ENCODE measurements around the gene GTF2IRD1. TPM values are rescaled to one million over a fixed set of nuclear protein-coding genes. Genes with fewer than 3 reads are reported as not detected.

The GTF2IRD1 gene
- total and polyA plus RNA-seq, 2 of the 13 experiments (the other 11 are each of a cell fraction or from before 2014, with no cell fraction given): 16.5 to 26.7 TPM

GRCh38 chr7:74615933-74616780 is 162.5 kb downstream of the GTF2IRD1 start (continued):
- TF ChIP-seq DRAP1 (CRISPR knock-in tag; IDR thresholded peaks at IDR 0.05) (no peak), KDM5B (CRISPR knock-in tag; IDR thresholded peaks at IDR 0.05; ENCODE audit: borderline replicate concordance) (no peak), ZMYM3 (CRISPR knock-in tag; IDR thresholded peaks at IDR 0.05) (peak; percentile 93), ZMYM2 (CRISPR knock-in tag; IDR thresholded peaks at IDR 0.05) (peak; percentile 76), GTF3A (CRISPR knock-in tag; conservative IDR thresholded peaks at IDR 0.05) (no peak), HNRNPK (IDR thresholded peaks at IDR 0.05; ENCODE audit: low read depth, low read length, poor library complexity, severe bottlenecking) (no peak), GATAD1 (CRISPR knock-in tag; IDR thresholded peaks at IDR 0.05) (no peak), ZGPAT (CRISPR knock-in tag; IDR thresholded peaks at IDR 0.05) (0 out of 2 replicates have a peak, but pooled peaks have one; percentile 40), ZNF501 (CRISPR knock-in tag; IDR thresholded peaks at IDR 0.05) (no peak), FOXJ3 (CRISPR knock-in tag; IDR thresholded peaks at IDR 0.05; ENCODE audit: borderline replicate concordance) (no peak), HMG20B (CRISPR knock-in tag; conservative IDR thresholded peaks at IDR 0.05) (no peak), ZBTB38 (CRISPR knock-in tag; IDR thresholded peaks at IDR 0.05) (peak; percentile 68), NR2F2 (IDR thresholded peaks at IDR 0.05; ENCODE audit: borderline replicate concordance, low read depth) (no peak), PITX1 (CRISPR knock-in tag; IDR thresholded peaks at IDR 0.05) (peak; percentile 61; the same call in 1 of the 2 replicates), ZNF678 (CRISPR knock-in tag; IDR thresholded peaks at IDR 0.05) (no peak), NAIF1 (CRISPR knock-in tag; IDR thresholded peaks at IDR 0.05; ENCODE audit: borderline replicate concordance) (no peak), ZBTB33 (CRISPR knock-in tag; IDR thresholded peaks at IDR 0.05) (peak; percentile 51; the same call in 1 of the 2 replicates), MEF2D (CRISPR knock-in tag; IDR thresholded peaks at IDR 0.05) (peak; percentile 69; the same call in 1 of the 2 replicates), AHR (CRISPR knock-in tag; IDR thresholded peaks at IDR 0.05) (no peak), TARDBP (CRISPR knock-in tag; IDR thresholded peaks at IDR 0.05) (0 out of 2 replicates have a peak, but pooled peaks have one; percentile 31), GPN1 (CRISPR knock-in tag; IDR thresholded peaks at IDR 0.05; ENCODE audit: borderline replicate concordance) (no peak), GFI1 (CRISPR knock-in tag; IDR thresholded peaks at IDR 0.05; ENCODE audit: borderline replicate concordance) (no peak), ZNF770 (CRISPR knock-in tag; IDR thresholded peaks at IDR 0.05) (peak; percentile 98), RXRA (CRISPR knock-in tag; IDR thresholded peaks at IDR 0.05) (peak; percentile 70; the same call in 1 of the 2 replicates), NR2F1 (CRISPR knock-in tag; IDR thresholded peaks at IDR 0.05) (peak; percentile 53 to 84)
